Measurements from ENCODE around the gene ATOH8. TPM values are rescaled to one million over a fixed set of nuclear protein-coding genes. Genes with fewer than 3 reads are reported as not detected.

ATOH8 gene
- polyA plus RNA-seq, 1 of the 3 experiments (the other 2 are of a cell fraction) = 5.6 TPM

DNA sequence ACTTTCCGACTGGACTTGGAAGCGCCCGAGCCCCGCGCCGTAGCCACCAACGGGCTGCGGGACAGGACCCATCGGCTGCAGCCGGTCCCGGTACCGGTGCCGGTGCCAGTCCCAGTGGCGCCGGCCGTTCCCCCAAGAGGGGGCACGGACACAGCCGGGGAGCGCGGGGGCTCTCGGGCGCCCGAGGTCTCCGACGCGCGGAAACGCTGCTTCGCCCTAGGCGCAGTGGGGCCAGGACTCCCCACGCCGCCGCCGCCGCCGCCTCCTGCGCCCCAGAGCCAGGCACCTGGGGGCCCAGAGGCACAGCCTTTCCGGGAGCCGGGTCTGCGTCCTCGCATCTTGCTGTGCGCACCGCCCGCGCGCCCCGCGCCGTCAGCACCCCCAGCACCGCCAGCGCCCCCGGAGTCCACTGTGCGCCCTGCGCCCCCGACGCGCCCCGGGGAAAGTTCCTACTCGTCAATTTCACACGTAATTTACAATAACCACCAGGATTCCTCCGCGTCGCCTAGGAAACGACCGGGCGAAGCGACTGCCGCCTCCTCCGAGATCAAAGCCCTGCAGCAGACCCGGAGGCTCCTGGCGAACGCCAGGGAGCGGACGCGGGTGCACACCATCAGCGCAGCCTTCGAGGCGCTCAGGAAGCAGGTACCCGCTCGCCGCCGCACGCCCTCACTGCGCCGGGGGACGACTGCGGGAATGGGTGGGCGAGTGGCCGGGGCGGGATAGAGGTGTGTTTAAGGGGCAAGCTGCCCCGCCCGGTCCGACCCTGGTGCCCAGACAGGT lies 713 bp downstream of the ATOH8 start:
- H3K4me3 ChIP-seq (ENCODE audit: low read depth in 2 of 2, low read length in 1 of 2) = peak overlapping the region; percentile 56 to 79
- TF ChIP-seq, protein P1, sequence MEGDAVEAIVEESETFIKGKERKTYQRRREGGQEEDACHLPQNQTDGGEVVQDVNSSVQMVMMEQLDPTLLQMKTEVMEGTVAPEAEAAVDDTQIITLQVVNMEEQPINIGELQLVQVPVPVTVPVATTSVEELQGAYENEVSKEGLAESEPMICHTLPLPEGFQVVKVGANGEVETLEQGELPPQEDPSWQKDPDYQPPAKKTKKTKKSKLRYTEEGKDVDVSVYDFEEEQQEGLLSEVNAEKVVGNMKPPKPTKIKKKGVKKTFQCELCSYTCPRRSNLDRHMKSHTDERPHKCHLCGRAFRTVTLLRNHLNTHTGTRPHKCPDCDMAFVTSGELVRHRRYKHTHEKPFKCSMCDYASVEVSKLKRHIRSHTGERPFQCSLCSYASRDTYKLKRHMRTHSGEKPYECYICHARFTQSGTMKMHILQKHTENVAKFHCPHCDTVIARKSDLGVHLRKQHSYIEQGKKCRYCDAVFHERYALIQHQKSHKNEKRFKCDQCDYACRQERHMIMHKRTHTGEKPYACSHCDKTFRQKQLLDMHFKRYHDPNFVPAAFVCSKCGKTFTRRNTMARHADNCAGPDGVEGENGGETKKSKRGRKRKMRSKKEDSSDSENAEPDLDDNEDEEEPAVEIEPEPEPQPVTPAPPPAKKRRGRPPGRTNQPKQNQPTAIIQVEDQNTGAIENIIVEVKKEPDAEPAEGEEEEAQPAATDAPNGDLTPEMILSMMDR (IDR thresholded peaks at IDR 0.05) = 0 out of 2 replicates have a peak, but pooled peaks have one; percentile 26
- TF ChIP-seq EZH2phosphoT487 (IDR thresholded peaks at IDR 0.05; ENCODE audit: borderline replicate concordance, low read depth) = no peak
- peaks cover 13 to 38% of the 10 kb centered on the region in 2 experiments; a peak in 2 of 4 replicates for H3K4me1 ChIP-seq (ENCODE audit: control insufficient read depth in 1 of 2, insufficient read depth in 2 of 2, low read depth in 1 of 2, low read length in 1 of 2)
- peak; percentile 77 for DNase-seq
- no peak overlapping the region for H3K27ac ChIP-seq (ENCODE audit: low read depth in 2 of 2, low read length in 1 of 2)
- H3K9me3 ChIP-seq = no peaks in the 10 kb centered on the region
- H2AFZ ChIP-seq (ENCODE audit: low read depth) = peak overlapping the region; percentile 83; the same call in 1 of the 2 replicates
- peaks cover 0 to 4% of the 10 kb centered on the region in 2 experiments for H3K36me3 ChIP-seq (replicated peaks in 1 of 2; ENCODE audit: control insufficient read depth in 1 of 2, insufficient read depth in 2 of 2, low read length in 1 of 2)
- CTCF ChIA-PET = interaction anchor here (1.0 to 34.7 kb wide), 7 partner anchors 12 to 95 kb away, joined by 3 to 626 read pairs (median 9); no protein-coding TSS in a partner anchor
- peaks cover 36% of the 10 kb centered on the region for H4K20me1 ChIP-seq (ENCODE audit: insufficient read depth)
- H3K9me2 ChIP-seq = no peaks in the 10 kb centered on the region
- H3K9ac ChIP-seq = peak overlapping the region; percentile 63
- peaks cover 51% of the 10 kb centered on the region for H3K79me2 ChIP-seq (ENCODE audit: insufficient read depth)
- peak overlapping the region; percentile 98 for H3K4me2 ChIP-seq
- peaks cover 12% of the 10 kb centered on the region for H3F3A ChIP-seq (replicated peaks; ENCODE audit: insufficient read depth)
- POLR2A ChIA-PET = no interaction called here
- H3K27me3 ChIP-seq (ENCODE audit: insufficient read depth) = no peaks in the 10 kb centered on the region
- under 1% methylated on average over 34 of the region's 93 CpGs for WGBS (ENCODE audit: low lambda C conversion rate)

DNA sequence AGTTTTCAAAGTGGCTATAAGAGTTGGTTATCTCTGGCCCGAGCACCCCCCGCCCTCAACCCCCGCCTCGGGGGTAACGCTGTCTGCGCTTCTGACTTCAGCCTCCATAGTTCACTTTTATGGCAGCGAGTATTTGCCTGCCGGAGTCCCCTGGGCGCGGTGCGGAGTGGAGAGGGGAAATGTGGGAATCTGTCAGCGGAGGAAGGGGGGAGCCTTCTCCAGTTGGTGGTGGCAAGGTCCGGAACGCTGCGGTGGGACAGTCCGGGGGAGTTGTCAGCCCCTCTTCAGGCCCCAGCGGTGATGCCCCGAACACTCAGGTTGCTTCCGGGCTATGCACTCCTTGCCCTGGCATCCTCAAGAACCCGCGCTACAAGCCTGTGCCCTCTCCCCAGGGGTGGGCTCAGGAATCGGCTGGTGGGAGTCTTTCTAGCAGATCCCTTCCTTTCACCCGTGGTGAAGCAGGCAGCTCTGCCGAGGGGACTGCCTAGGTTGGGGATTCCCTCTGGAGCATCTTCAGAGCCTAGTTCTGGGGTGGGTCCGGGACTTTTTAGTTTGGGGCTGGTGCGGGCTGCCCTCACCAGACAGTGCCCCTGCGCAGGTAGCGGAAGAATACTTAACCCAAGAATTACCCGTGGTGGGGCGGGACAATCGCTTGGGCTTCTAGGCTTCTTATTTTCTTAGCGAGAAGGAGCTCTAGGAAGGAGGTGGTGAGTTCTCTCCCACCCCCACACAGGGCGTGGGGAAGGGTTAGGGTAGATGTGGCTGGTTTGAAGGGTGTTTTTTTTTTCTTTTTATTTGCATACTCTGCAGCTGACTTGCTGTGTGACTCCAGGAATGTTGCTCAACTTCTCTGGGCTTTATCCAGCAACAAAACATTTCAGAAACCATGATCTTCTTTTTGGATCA lies 1.6 kb downstream of the ATOH8 start:
- WGBS (ENCODE audit: low lambda C conversion rate) = 14% methylated on average over 22 of the region's 33 CpGs
- Histone ChIP-seq H3K36me3 (replicated peaks in 1 of 2; ENCODE audit: control insufficient read depth in 1 of 2, insufficient read depth in 2 of 2, low read length in 1 of 2) (peaks cover 0 to 4% of the 10 kb centered on the region in 2 experiments), H3K9ac (peak overlapping the region; percentile 63), H3K27me3 (ENCODE audit: insufficient read depth) (no peaks in the 10 kb centered on the region), H3F3A (replicated peaks; ENCODE audit: insufficient read depth) (peaks cover 10% of the 10 kb centered on the region), H3K27ac (ENCODE audit: low read depth in 2 of 2, low read length in 1 of 2) (no peak overlapping the region), H3K4me2 (peak overlapping the region; percentile 98), H4K20me1 (ENCODE audit: insufficient read depth) (peaks cover 45% of the 10 kb centered on the region), H3K4me1 (ENCODE audit: control insufficient read depth in 1 of 2, insufficient read depth in 2 of 2, low read depth in 1 of 2, low read length in 1 of 2) (peaks cover 11 to 38% of the 10 kb centered on the region in 2 experiments; a peak in 2 of 4 replicates), H3K9me3 (no peaks in the 10 kb centered on the region), H2AFZ (ENCODE audit: low read depth) (no peak overlapping the region), H3K9me2 (no peaks in the 10 kb centered on the region), H3K79me2 (ENCODE audit: insufficient read depth) (peaks cover 59% of the 10 kb centered on the region), H3K4me3 (ENCODE audit: low read depth in 2 of 2, low read length in 1 of 2) (peak overlapping the region; percentile 56 to 79)
- POLR2A ChIA-PET = interaction anchor here (0.8 kb wide), 1 partner anchor 149 kb away, joined by 3 read pairs; no protein-coding TSS in a partner anchor
- CTCF ChIA-PET = interaction anchor here (0.7 to 34.7 kb wide), 6 partner anchors 13 to 53 kb away, joined by 3 to 626 read pairs (median 6); no protein-coding TSS in a partner anchor
- DNase-seq = no peak
- TF ChIP-seq, protein P2, sequence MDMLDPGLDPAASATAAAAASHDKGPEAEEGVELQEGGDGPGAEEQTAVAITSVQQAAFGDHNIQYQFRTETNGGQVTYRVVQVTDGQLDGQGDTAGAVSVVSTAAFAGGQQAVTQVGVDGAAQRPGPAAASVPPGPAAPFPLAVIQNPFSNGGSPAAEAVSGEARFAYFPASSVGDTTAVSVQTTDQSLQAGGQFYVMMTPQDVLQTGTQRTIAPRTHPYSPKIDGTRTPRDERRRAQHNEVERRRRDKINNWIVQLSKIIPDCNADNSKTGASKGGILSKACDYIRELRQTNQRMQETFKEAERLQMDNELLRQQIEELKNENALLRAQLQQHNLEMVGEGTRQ (IDR thresholded peaks at IDR 0.05; ENCODE audit: borderline replicate concordance, low read depth, low read length) = no peak
- TF ChIP-seq NRF1 (IDR thresholded peaks at IDR 0.05; ENCODE audit: low read depth, low read length) (no peak), SMC3 (IDR thresholded peaks at IDR 0.05; ENCODE audit: low read depth, low read length) (no peak), TAF1 (IDR thresholded peaks at IDR 0.05; ENCODE audit: borderline replicate concordance, low read depth, low read length) (no peak), FOSL2 (IDR thresholded peaks at IDR 0.05; ENCODE audit: borderline replicate concordance, low read depth) (no peak), RAD21 (IDR thresholded peaks at IDR 0.05; ENCODE audit: low read length) (no peak), MXI1 (IDR thresholded peaks at IDR 0.05; ENCODE audit: low read depth, low read length) (no peak), GABPA (IDR thresholded peaks at IDR 0.05; ENCODE audit: low read depth) (no peak), POLR2AphosphoS5 (IDR thresholded peaks at IDR 0.05; ENCODE audit: low read depth, low read length) (no peak), FOXM1 (IDR thresholded peaks at IDR 0.05; ENCODE audit: low read depth) (no peak)
- TF ChIP-seq, protein P3, sequence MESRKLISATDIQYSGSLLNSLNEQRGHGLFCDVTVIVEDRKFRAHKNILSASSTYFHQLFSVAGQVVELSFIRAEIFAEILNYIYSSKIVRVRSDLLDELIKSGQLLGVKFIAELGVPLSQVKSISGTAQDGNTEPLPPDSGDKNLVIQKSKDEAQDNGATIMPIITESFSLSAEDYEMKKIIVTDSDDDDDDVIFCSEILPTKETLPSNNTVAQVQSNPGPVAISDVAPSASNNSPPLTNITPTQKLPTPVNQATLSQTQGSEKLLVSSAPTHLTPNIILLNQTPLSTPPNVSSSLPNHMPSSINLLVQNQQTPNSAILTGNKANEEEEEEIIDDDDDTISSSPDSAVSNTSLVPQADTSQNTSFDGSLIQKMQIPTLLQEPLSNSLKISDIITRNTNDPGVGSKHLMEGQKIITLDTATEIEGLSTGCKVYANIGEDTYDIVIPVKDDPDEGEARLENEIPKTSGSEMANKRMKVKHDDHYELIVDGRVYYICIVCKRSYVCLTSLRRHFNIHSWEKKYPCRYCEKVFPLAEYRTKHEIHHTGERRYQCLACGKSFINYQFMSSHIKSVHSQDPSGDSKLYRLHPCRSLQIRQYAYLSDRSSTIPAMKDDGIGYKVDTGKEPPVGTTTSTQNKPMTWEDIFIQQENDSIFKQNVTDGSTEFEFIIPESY (IDR thresholded peaks at IDR 0.05; ENCODE audit: borderline replicate concordance, low read depth) = no peak
- TF ChIP-seq, protein P4, sequence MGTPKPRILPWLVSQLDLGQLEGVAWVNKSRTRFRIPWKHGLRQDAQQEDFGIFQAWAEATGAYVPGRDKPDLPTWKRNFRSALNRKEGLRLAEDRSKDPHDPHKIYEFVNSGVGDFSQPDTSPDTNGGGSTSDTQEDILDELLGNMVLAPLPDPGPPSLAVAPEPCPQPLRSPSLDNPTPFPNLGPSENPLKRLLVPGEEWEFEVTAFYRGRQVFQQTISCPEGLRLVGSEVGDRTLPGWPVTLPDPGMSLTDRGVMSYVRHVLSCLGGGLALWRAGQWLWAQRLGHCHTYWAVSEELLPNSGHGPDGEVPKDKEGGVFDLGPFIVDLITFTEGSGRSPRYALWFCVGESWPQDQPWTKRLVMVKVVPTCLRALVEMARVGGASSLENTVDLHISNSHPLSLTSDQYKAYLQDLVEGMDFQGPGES (IDR thresholded peaks at IDR 0.05; ENCODE audit: low read depth, low read length) = no peak

All from SK-N-SH (cell line).